ENCODE results near the gene NEURL1. TPM values are rescaled to one million over a fixed set of nuclear protein-coding genes. Genes with fewer than 3 reads are reported as not detected.

Gene NEURL1
- total RNA-seq, 1 experiment from 2014 or later, result 1.7 TPM

GRCh38 chr10:103627111-103627892, 133.8 kb downstream of the NEURL1 start:
- CTCF ChIA-PET, result interaction anchor here (0.5 kb wide), 1 partner anchor 29 kb away, joined by 3 read pairs; no protein-coding TSS in a partner anchor
- H4K20me1 ChIP-seq (ENCODE audit: low read length), result no peaks in the 10 kb centered on the region
- no peaks in the 10 kb centered on the region for H3K27me3 ChIP-seq (ENCODE audit: low read length)
- intact Hi-C loops (cut with micrococcal nuclease), result no loop called here
- no peak for DNase-seq
- no peak overlapping the region for H3K4me3 ChIP-seq (ENCODE audit: low read length)
- H3K4me1 ChIP-seq (ENCODE audit: insufficient read depth, low read length), result no peaks in the 10 kb centered on the region
- no peaks in the 10 kb centered on the region for H3F3A ChIP-seq (ENCODE audit: low read length, unreplicated experiment)
- H3K4me2 ChIP-seq (ENCODE audit: low read length), result no peak overlapping the region
- no peak for ATAC-seq
- H3K9me2 ChIP-seq (replicated peaks; ENCODE audit: low read length), result no peaks in the 10 kb centered on the region
- H3K9ac ChIP-seq (ENCODE audit: low read length), result no peak overlapping the region
- no TSS peak for BruUV-seq (replicated peaks)
- no peak overlapping the region for H3K27ac ChIP-seq (ENCODE audit: low read length)
- POLR2A ChIA-PET (ENCODE audit: unreplicated experiment), result no interaction called here
- H3K36me3 ChIP-seq (ENCODE audit: low read depth, low read length), result no peaks in the 10 kb centered on the region
- no peak overlapping the region for H2AFZ ChIP-seq (ENCODE audit: low read length)
- no peaks in the 10 kb centered on the region for H3K79me2 ChIP-seq (ENCODE audit: low read length)
- TF ChIP-seq EZH2phosphoT487 (IDR thresholded peaks at IDR 0.05; ENCODE audit: borderline replicate concordance, low read length) (no peak), EZH2 (IDR thresholded peaks at IDR 0.05; ENCODE audit: low read length, unreplicated experiment) (no peak), CTCF (conservative IDR thresholded peaks at IDR 0.05; ENCODE audit: low read depth, low read length) (no peak)
- H3K9me3 ChIP-seq (ENCODE audit: low read length), result no peaks in the 10 kb centered on the region

- no peak overlapping the region for H3K27ac ChIP-seq (ENCODE audit: low read length)
- no TSS peak for BruUV-seq (replicated peaks)
These were observed 134.4 kb downstream of the NEURL1 start for GRCh38 chr10:103627893-103628292.

More at GRCh38 chr10:103627893-103628292, 134.4 kb downstream of the NEURL1 start:
- ChIA-PET POLR2A (ENCODE audit: unreplicated experiment) (no interaction called here), CTCF (no interaction called here)
- TF ChIP-seq EZH2 (IDR thresholded peaks at IDR 0.05; ENCODE audit: low read length, unreplicated experiment) (no peak), CTCF (conservative IDR thresholded peaks at IDR 0.05; ENCODE audit: low read depth, low read length) (no peak), EZH2phosphoT487 (IDR thresholded peaks at IDR 0.05; ENCODE audit: borderline replicate concordance, low read length) (no peak)
- Histone ChIP-seq H3K9me2 (replicated peaks; ENCODE audit: low read length) (no peaks in the 10 kb centered on the region), H2AFZ (ENCODE audit: low read length) (no peak overlapping the region), H3K4me3 (ENCODE audit: low read length) (no peak overlapping the region), H3K9ac (ENCODE audit: low read length) (no peak overlapping the region), H3K79me2 (ENCODE audit: low read length) (no peaks in the 10 kb centered on the region), H3K4me2 (ENCODE audit: low read length) (no peak overlapping the region), H3K9me3 (ENCODE audit: low read length) (no peaks in the 10 kb centered on the region), H3K4me1 (ENCODE audit: insufficient read depth, low read length) (no peaks in the 10 kb centered on the region), H3K27me3 (ENCODE audit: low read length) (no peaks in the 10 kb centered on the region), H4K20me1 (ENCODE audit: low read length) (no peaks in the 10 kb centered on the region), H3K36me3 (ENCODE audit: low read depth, low read length) (no peaks in the 10 kb centered on the region), H3F3A (ENCODE audit: low read length, unreplicated experiment) (no peaks in the 10 kb centered on the region)
- ATAC-seq (no peak), DNase-seq (no peak)
- intact Hi-C loops (cut with micrococcal nuclease), result no loop called here

Data from PC-3 (cell line).